Measurements from ENCODE around the gene TET3. TPM values are rescaled to one million over a fixed set of nuclear protein-coding genes. Genes with fewer than 3 reads are reported as not detected.

TET3 gene
- total and polyA plus RNA-seq, 2 experiments from 2014 or later: 3.6 to 19.9 TPM

- Histone ChIP-seq H3K36me3 (ENCODE audit: insufficient read depth) (no peaks in the 10 kb centered on the region), H3K4me1 (ENCODE audit: insufficient read depth) (peaks cover 40% of the 10 kb centered on the region), H4K20me1 (replicated peaks; ENCODE audit: insufficient read depth) (peaks cover 33% of the 10 kb centered on the region), H3K4me2 (no peak overlapping the region), H3K9me2 (ENCODE audit: insufficient read depth) (no peaks in the 10 kb centered on the region), H3K27me3 (ENCODE audit: insufficient read depth) (no peaks in the 10 kb centered on the region), H3K79me2 (replicated peaks; ENCODE audit: insufficient read depth) (peaks cover 72% of the 10 kb centered on the region), H3K4me3 (no peak overlapping the region), H3F3A (replicated peaks; ENCODE audit: low read depth) (no peaks in the 10 kb centered on the region), H2AFZ (no peak overlapping the region), H3K27ac (ENCODE audit: low read depth) (no peak overlapping the region)
- peaks cover 17% of the 10 kb centered on the region for H3K27me3 Mint-ChIP-seq (ENCODE audit: insufficient read depth, low read depth, poor library complexity)
- TF ChIP-seq EZH2 (IDR thresholded peaks at IDR 0.05; ENCODE audit: low read depth, unreplicated experiment) (no peak), ZNF331 (CRISPR knock-in tag; IDR thresholded peaks at IDR 0.05; ENCODE audit: low read depth) (no peak)
- DNase-seq (ENCODE audit: low spot score) (no peak), ATAC-seq (no peak)
- no peak overlapping the region for H3K27ac Mint-ChIP-seq
- no peaks in the 10 kb centered on the region for H3K36me3 Mint-ChIP-seq (ENCODE audit: low read depth)
- no peaks in the 10 kb centered on the region for H3K9me3 Mint-ChIP-seq
- H3K4me3 Mint-ChIP-seq: no peak overlapping the region; the same call in 2 of the 3 replicates
- H3K4me1 Mint-ChIP-seq: peaks cover 64% of the 10 kb centered on the region
These were observed 13.7 kb downstream of the TET3 start for GRCh38 chr2:73998451-73998850.

- Histone ChIP-seq H3K9me2 (ENCODE audit: insufficient read depth) (no peaks in the 10 kb centered on the region), H3K27me3 (ENCODE audit: insufficient read depth) (no peaks in the 10 kb centered on the region), H3F3A (replicated peaks; ENCODE audit: low read depth) (no peaks in the 10 kb centered on the region), H3K4me3 (no peak overlapping the region), H2AFZ (no peak overlapping the region), H3K4me2 (no peak overlapping the region), H3K36me3 (ENCODE audit: insufficient read depth) (no peaks in the 10 kb centered on the region), H4K20me1 (replicated peaks; ENCODE audit: insufficient read depth) (peaks cover 30% of the 10 kb centered on the region), H3K27ac (ENCODE audit: low read depth) (no peak overlapping the region), H3K4me1 (ENCODE audit: insufficient read depth) (peaks cover 45% of the 10 kb centered on the region), H3K79me2 (replicated peaks; ENCODE audit: insufficient read depth) (peaks cover 72% of the 10 kb centered on the region)
- peaks cover 65% of the 10 kb centered on the region for H3K4me1 Mint-ChIP-seq
- H3K36me3 Mint-ChIP-seq (ENCODE audit: low read depth): no peaks in the 10 kb centered on the region
- H3K9me3 Mint-ChIP-seq: no peaks in the 10 kb centered on the region
- ATAC-seq (no peak), DNase-seq (ENCODE audit: low spot score) (no peak)
- H3K27me3 Mint-ChIP-seq (ENCODE audit: insufficient read depth, low read depth, poor library complexity): peaks cover 21% of the 10 kb centered on the region
- H3K27ac Mint-ChIP-seq: no peak overlapping the region
- H3K4me3 Mint-ChIP-seq: no peak overlapping the region
- TF ChIP-seq POLR2AphosphoS5 (IDR thresholded peaks at IDR 0.05; ENCODE audit: low read depth): no peak
- TF ChIP-seq EZH2phosphoT487 (IDR thresholded peaks at IDR 0.05; ENCODE audit: unreplicated experiment): no peak
- no peak for TF ChIP-seq CREB1 (CRISPR knock-in tag; IDR thresholded peaks at IDR 0.05; ENCODE audit: low read depth)
- TF ChIP-seq CTCF (conservative IDR thresholded peaks at IDR 0.05; ENCODE audit: low read depth in 2 of 2): no peak
- no peak for TF ChIP-seq EZH2 (IDR thresholded peaks at IDR 0.05; ENCODE audit: low read depth, unreplicated experiment)
- TF ChIP-seq ZNF114 (CRISPR knock-in tag; IDR thresholded peaks at IDR 0.05): no peak
- TF ChIP-seq JUNB (IDR thresholded peaks at IDR 0.05; ENCODE audit: unreplicated experiment): no peak
- no peak for TF ChIP-seq NANOG (IDR thresholded peaks at IDR 0.05; ENCODE audit: borderline replicate concordance)
- no peak for TF ChIP-seq ZNF462 (CRISPR knock-in tag; IDR thresholded peaks at IDR 0.05)
- TF ChIP-seq REST (IDR thresholded peaks at IDR 0.05; ENCODE audit: unreplicated experiment): no peak
These were observed 14.2 kb downstream of the TET3 start for GRCh38 chr2:73998933-73999332.
